Hematopoietic multipotent progenitor cell treated with erythropoietin and hydrocortisone succinate and interleukin-3 and kit ligand, for 8 days (in vitro differentiated cells): Measurements from ENCODE around the gene CNTN4.

ENCODE experiments used
- DNase-seq: peaks from one replicate; pipeline ENCODE4 v3.0.0-alpha.2; 2015

Gene CNTN4

DNA sequence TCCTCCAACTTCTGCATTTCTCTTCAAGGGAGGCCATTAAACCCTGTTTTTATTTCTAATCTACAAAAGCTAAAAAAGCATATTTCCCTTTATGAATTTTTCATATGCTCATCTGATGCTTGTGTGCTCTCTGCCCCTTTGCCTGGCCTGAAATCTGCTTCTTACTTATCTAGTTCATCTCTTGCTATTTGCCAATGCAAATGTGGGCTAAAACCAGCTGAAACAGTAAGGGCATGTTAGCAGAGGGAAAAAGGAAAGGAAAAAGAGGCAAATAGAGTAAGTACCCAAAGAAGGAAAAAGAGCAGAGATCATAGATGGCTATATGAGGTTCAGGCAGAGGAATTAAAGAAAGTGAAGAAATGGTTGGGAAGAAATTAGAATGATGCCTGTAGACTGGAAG is 185.2 kb downstream of the CNTN4 start:
- DNase-seq = no peak

DNA sequence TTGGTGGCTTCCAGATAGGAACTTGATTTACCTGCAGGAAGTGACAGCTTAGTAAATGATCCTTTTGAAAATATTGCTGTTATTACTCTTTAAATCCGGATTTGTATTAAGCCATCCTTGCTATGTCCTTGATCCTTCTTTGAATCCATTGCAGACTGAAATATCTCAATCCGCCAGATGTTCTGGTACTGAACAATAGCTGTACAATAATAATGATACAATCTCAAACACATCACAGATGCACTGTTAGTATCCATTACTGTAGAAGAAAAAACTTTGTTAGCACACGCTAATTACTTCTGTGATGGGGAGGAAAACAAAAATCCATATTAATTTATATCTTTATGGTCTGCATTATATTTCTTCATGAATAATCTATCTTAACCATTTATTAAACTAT is 202.3 kb downstream of the CNTN4 start:
- DNase-seq = no peak

DNA sequence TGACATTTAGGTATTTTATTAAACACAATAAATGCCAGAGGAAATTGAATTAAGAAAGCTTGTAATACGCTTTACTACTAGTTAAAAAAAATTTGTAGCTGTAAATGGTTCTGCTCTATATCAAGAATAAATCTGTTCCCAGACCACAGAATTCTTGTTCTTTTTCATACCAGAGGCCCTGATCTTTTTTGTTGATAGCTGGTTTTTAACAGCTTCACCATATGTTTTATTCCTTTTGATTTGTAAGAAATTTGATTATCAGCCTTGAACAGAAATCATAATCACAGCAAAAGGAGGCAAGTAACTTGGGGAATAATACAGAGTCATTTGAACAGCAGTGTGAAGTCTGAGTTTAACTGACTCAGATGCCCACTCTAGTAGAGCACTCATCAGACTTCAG is 202.7 kb downstream of the CNTN4 start:
- DNase-seq = no peak

DNA sequence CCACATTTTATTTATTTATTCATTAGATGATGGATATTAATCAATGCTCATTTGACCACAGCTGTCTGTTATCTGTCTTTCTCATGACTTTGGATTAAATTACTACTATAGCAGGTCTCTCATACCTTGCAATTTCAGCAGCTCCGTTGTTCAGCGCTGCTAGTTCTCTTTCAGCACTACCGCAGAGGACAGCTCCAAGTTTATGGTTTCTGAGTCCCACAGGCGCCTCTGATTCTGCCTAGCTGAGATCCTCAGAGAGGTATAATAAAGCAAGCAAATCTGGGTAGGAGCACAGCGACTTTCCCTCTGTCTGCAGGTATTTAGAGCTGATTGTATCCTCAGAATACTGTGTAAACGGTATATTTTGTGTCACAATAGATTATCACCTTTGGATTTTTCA is 204.9 kb downstream of the CNTN4 start:
- no peak for DNase-seq

DNA sequence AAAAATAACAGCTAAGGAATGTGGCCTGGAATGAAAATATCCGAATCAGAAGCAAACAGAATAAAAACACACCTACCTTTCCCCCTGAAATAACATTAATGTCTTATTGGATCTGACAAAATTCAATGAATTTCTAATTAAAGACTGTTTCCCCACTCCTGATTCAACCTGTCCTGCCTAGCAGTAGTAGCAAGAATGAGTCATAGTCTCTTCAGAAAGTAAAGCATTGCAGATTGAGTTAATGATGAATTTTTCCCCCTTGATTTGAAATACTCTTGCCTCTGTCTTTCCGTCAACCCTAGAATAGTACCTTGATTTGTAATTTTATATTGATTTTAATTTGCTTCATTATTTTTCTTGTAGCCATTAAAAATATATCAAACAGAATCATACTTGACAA is 212.4 kb downstream of the CNTN4 start:
- DNase-seq = no peak

DNA sequence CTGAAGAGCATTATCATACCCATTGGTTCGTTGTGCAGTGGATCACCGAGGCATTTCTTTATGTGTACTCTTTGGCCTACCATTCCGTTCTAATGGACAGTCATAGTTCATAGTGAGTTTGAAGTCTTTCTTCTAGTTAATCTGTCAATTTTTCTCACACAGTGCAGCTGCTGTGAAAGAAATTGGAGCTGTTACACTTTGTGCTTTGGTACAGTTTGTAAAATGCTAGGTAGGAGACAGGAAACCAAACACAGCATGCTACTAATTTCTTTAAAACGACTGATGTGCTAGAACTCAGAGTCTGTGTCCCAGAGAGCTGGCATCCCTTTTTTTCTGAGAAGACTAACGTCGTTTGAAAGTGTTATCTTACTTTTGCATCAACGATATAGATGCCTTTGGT is 218.9 kb downstream of the CNTN4 start:
- no peak for DNase-seq

DNA sequence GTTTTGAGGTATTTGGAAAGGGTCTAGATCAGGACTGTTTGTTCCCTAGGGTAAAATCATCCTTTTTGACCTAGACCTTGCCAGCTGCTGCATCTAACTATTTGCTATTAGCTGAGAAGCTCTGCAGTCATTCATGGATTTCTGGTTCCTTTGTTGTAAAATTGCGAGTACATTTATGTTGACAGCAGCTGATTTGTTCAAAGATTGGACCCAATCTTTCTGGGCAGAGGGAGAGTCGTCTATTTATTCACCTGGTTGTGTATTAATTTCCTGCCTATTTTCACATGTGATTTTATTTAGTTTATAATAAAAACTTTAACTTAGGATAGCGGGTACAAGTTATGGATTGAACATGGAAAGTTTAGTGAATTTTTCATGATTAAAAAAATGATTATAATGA is 236.3 kb downstream of the CNTN4 start:
- DNase-seq = no peak

DNA sequence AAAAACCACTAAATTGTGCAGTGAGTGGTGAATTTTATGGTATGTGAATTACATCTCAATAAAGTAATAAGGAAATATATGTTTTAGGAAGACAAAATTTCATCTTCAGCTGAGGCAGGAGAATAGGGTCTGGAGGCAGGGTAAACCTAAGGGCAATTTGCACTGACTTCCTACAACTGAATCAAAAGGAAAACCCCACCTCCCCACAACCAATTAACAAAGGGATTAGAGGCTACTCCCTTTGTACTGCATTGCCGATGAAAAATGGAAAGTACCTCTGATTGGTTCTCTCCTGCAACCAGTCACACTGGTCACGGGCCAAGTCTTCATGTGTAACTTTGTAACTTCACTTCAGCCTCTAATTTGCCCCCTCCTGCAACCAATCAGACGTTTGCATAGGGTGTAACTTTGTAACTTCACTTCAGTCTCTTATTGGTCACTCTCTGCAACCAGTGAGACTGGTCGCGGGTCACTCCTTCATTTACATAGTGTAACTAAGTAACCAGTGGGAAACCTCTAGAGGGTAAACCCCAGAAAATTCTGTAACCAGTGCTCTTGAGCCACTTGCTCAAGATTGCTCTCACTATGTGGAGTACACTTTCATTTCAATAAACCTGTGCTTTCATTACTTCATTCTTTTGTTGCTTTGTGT is 244.5 kb downstream of the CNTN4 start:
- no peak for DNase-seq

DNA sequence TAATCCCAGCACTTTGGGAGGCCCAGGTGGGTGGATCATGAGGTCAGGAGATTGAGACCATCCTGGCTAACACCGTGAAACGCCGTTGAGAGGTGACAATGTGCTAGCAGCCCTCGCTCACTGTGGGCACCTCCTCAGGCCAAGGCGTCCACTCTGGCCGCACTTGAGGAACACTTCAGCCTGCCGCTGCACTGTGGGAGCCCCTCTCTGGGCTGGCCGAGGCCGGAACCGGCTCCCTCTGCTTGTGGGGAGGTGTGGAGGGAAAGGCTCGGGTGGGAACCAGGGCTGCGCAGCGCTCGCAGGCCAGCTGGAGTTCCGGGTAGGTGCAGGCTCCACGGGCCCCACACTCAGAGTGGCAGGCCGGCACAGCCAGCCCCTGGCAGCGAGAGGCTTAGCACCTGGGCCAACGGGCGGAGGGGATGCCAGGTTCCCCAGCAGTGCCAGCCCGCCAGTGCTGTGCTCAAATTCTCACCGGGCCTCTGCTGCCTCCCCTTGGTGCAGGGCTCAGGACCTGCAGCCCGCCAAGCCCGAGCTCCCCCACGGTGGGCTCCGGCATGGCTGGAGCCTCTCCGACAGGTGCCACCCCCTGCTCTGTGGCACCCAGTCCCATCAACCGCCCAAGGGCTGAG is 253.6 kb downstream of the CNTN4 start:
- DNase-seq = no peak

DNA sequence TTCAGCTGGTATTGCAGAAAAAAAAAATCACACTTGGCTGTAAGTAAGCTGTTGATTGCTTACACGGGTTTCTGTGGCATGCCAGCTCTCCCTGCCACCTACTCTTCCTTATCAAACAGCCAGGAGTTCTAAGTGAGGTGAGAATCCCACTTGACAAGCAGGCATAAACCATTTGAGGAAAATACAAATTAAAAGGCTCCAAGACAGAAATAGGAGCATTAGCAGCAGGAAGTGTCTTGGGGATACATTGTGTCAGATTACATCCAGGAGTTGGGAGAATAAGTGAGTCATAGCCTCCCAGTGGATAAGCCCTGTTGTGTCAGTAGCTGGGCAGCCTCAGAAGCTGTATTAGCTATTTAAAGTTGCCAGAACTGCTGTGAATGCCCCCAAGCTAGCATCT is 256.0 kb downstream of the CNTN4 start:
- no peak for DNase-seq

DNA sequence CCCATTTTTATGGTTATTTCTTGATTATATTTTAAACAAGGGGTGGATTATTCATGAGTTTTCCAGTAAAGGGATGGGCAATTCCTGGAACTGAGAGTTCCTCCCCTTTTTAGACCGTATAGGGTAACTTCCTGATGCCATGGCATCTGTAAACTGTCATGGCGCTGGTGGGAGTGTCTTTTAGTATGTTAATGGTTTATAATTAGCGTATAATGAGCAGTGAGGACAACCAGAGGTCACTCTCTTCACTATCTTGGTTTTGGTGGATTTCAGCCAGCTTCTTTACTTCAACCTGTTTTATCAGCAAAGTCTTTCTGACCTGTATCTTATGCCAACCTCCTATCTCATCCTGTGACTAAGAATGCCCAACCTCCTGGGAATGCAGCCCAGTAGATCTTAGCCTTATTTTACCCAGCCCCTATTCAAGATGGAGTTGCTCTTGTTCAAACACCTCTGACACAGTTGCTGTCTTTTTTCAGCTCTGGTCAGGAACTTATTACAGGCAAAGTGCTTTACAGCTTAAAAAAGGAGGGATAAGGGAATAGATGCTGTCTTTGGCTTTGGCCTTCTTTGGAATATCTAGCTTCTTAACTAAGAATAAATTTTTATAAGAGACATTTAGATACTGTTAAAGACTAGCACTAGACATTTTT is 257.8 kb downstream of the CNTN4 start:
- no peak for DNase-seq

DNA sequence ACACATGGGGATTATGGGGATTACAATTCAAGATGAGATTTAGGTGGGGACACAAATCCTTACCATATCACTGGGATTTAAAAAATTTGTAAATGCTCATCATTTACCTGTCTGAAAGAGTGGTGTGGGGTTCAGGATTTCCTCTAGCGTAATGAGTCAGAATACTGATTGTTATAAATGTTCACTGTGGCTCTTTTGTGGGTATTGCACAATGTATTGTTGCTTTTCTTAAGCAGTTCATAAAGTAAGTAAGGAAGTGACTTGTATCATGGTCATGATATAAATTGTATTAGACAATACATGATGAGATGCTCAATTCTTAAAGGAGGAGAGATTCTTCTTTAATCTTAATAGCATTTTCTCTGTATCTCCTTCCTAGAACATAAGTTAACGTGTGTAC is 262.1 kb downstream of the CNTN4 start:
- no peak for DNase-seq

DNA sequence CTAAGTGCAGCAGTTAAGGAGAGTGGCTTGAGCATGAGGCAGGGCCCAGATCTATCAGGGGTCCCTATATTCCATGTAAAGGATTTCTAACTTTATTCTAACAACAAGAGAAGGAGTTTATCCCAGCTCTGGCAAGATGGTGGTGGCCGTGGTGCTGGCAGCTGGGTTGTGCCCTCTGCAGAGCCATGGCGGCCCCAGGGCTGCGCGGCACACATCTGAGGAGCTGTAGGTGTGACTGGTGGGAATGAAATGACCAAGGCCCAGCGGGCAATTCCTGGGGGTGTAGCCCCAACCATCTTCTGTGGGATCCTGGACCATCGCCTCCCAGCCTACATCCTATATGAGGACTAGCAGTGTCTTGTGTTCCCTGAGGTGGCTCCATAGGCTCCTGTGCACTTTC is 263.5 kb downstream of the CNTN4 start:
- no peak for DNase-seq

DNA sequence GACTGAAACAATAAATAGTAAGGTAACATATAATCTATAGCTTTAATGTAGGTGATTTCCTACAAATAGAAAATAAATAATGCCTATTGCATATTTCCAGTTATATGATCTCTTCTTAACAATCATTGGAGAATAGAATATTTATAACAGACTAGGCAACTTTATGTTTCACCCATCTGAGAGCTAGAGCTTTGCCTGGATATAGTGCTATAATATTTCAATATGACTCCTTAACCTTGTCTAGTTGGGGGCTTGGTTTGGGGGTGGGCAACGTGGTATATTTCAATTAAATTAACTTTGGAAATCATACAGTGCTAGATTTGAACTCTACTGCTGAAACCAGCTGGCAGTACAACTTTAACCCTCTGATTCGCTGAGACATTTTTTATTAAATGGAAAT is 265.2 kb downstream of the CNTN4 start:
- no peak for DNase-seq

DNA sequence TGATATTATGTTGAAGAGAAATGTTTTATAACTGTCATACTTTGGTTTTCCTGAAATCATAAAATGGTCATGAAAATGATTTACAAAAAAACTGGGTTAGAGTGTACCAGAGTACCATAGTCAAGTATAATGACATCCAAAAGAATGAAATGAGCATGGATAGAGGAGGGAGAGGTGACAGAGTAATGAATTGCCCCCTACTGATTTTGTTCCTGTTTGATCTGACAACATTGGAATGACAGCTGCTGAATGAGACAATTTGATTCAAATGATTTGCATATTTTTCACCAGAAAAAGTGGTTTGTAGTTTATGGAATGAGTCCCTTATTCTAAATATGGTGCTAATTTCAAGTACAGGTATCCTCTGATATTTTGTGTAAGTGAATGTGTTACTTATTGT is 271.7 kb downstream of the CNTN4 start:
- DNase-seq = no peak

DNA sequence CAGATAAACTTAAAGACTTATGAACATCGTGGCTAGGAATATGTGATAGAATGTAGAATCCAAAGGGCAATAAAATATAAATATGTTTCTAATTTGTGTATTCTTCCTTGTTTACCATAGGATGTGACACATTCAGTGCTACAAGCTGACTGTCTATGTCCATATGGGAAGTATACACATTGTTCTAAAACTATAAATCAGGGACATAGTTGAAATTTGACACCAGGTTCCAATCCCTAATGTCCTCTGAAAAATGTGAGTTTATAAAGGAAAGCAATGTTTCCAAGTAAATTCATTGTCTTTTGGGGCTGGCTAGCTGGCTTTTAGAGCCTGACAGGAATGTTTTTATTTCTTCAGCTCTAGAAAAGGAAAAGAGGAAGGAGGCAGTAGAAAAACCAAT is 273.6 kb downstream of the CNTN4 start:
- no peak for DNase-seq

DNA sequence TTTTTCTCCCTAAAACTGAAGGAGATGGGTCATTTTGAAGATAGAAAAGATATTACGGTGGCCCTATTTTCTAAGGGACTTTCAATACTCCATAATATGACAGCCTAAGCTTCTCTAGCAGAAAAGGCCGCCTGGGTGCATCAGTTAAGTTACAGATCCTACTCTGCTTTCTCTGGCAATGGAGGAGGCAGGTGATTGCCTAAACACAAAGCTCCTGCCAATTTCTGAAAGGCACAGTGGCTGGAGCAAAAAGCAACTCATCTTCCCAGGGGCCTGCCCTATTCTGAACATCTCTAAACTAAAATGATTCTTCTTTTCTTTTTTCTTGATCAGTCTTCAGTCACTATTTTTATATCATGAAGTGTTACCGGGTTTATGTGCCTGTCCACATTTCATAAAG is 276.7 kb downstream of the CNTN4 start:
- no peak for DNase-seq

DNA sequence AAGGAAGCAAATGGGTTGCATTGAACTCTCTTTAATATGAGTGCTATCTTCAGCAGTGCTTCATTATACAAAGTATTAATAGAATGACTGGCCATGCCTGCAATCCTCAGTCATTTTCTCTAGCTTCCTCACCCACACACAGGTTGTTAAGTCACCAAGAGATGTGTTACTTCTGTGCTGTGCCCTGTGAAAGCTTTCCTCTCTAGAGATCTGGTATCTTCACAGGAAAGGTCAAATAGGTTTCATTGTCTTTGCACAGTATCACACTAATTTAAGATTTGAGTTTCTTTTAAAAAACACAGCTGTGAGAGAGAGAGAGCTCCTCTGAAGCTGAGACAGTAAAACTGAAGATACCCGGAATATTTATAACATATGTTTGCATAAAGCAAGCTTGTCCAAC is 278.6 kb downstream of the CNTN4 start:
- DNase-seq = no peak

DNA sequence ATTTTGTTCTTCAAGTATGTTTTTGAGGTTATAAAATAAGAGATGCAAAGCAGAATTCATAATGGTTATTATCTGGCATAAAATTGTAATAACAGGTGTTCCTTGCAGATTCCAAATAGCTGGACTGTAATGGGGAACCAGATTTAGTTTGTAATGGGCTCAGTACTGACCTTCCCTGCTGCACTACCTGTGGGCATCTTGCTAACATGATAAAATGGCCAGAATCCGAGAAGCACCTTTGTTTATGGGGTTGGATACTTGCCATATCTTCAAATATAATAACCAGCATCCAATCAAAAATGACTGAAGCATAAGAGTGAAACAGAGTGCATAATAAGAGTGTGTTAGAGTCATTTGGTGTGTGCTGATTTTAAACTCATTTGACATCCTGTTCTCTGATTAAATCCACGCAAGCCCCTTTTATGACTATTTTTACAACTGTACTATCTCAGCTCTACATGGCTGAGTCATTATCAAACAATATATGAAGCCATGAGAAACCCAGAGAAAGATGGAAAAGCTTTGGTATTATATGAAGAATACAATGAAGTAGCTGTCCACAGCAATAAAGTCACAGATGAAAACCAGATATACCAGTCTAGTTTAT is 292.4 kb downstream of the CNTN4 start:
- no peak for DNase-seq

DNA sequence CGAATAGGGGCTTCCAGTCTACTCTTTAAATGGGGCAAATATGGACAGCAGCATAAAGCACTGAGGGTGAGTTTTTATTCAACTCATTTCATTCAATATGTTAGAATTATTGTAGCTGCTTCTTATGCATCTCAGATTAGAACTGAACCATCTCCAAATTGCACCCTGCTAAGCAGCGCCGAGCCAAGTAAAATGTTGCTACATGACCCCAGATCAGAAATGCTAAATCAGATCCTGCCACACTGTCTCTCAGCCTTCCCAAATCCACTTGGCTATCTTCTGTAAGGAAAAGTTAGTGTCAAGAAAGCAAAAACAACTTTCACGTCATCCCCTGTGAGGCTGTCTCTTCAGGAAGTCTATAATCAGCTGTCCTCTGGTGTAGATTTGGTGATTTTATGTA is 293.2 kb downstream of the CNTN4 start:
- DNase-seq = no peak

DNA sequence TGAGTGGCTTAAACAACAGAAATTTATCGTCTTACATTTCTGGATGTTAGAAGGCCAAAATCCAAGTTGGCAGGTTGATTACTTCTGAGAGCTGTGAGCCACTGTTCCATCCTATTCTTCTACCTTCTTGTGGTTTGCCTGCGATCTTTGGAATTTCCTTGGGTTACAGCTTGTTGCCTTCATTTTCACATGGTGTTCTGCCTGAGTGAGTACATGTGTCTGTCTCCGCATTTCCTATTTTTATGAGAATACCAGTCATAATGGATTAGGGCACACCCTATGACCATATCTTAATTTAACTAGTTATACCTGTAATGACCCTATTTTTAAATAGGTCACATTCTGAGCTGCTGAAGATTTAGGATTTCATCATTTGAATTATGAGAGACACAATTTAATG is 294.3 kb downstream of the CNTN4 start:
- DNase-seq = no peak

DNA sequence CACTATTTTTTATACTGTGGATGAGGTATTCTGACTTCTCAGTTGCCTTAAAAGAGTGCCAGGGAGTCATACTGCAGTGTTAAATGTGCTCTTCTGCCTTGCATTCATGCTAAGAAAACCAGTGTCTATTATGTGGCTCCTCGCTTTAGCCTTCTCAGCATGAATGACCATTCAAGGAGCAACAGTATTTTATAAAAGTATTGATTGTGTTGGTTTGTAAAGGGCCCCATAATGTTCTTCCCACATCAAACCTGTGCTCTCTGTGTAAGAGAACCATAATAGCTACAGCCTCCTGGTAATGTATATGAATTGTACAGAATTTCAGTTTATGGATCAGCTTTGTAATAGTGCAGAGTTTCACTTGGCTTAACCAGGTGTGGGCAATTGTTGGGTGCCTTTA is 316.4 kb downstream of the CNTN4 start:
- no peak for DNase-seq

DNA sequence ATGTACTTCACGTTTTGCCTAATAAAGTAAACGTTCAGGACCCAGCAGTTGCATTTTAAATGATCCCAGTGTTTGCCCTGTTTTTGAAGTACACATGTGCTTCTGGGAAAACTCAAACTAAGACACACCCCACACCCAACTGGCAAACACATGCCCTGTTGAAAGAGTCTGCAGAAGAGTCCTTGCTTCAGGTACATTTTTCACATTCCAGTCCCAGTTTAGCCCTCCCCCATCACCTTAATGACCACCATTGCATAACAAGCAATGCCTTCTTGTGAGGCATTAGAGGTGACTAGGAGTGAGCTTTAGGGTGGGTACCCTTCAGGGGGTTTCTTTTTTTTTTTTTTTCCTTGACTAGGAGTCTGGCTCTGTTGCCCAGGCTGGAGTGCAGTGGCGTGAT is 322.3 kb downstream of the CNTN4 start:
- DNase-seq = no peak

DNA sequence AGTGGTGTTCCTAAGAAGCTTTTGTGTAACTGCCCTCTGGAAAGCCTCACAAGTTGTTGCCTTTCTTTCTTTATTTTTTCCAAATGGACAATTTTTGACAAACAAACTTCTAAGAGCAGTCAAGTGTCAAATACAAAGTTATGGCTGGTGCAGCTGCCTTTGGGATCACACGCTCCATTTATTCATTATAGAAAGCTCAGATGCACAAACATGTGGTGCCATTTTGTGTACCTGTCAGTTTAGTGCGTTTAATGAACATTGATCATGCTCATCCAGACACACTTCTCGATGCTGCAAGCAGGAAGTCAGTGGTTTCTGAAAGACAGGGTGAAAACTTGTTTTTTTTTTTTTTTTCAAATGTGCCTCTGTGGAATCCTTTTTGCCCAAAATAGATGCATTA is 324.5 kb downstream of the CNTN4 start:
- DNase-seq = no peak
